ENCODE results near the gene TMBIM1. TPM values are rescaled to one million over a fixed set of nuclear protein-coding genes. Genes with fewer than 3 reads are reported as not detected.

Gene TMBIM1
- total RNA-seq, 1 donor from 2014 or later = 109 TPM

GRCh38 chr2:218325566-218326160 is 33.4 kb upstream of the TMBIM1 start:
- DNase-seq (ENCODE audit: low read depth) = no peak
- H3K4me3 ChIP-seq (ENCODE audit: low read depth, low read length) = no peak overlapping the region
- no peak for TF ChIP-seq CTCF (conservative IDR thresholded peaks at IDR 0.05; ENCODE audit: low read depth, low read length)

- DNase-seq (ENCODE audit: low read depth) = peak; percentile 59
- TF ChIP-seq CTCF (conservative IDR thresholded peaks at IDR 0.05; ENCODE audit: low read depth, low read length) = no peak
- H3K4me3 ChIP-seq (ENCODE audit: low read depth, low read length) = peak overlapping the region; percentile 71
These were observed 31.5 kb upstream of the TMBIM1 start for GRCh38 chr2:218323526-218324472.

GRCh38 chr2:218322768-218323525 is 30.6 kb upstream of the TMBIM1 start:
- peak; percentile 91 for DNase-seq (ENCODE audit: low read depth)
- peak overlapping the region; percentile 71 for H3K4me3 ChIP-seq (ENCODE audit: low read depth, low read length)
- no peak for TF ChIP-seq CTCF (conservative IDR thresholded peaks at IDR 0.05; ENCODE audit: low read depth, low read length)

GRCh38 chr2:218320704-218321336 is 28.5 kb upstream of the TMBIM1 start:
- DNase-seq (ENCODE audit: low read depth) = no peak
- H3K4me3 ChIP-seq (ENCODE audit: low read depth, low read length) = no peak overlapping the region
- TF ChIP-seq CTCF (conservative IDR thresholded peaks at IDR 0.05; ENCODE audit: low read depth, low read length) = no peak

DNA sequence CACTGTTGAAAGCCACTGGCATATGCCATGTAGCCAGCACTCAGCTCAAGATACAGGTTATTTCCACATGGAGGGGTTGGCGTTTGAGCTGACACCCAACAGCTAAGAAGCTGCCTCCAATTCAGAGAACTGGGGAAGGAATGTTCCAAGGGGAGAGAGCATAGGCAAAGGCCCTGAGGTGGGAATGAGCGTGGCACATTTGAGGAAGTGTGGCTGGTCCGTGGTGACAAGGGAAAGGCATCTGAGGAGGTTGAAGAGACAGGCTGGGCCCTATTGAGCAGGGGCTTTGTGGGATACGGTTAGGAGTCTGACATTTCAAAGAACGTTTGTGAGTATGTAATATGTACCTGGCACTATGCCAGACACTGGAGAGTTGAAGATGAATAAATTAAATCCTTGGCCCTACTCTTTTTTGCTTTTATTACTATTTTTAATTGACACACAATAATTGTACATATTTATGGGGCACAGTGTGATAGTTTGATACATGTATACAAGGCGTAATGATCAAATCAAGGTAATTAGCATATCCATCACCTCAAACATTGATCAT is 27.6 kb upstream of the TMBIM1 start:
- no peak for DNase-seq (ENCODE audit: low read depth)

More for the DNA sequence above, 27.6 kb upstream of the TMBIM1 start:
- no peak for TF ChIP-seq CTCF (conservative IDR thresholded peaks at IDR 0.05; ENCODE audit: low read depth, low read length)
- H3K4me3 ChIP-seq (ENCODE audit: low read depth, low read length) = no peak overlapping the region

Measured in epithelial cell of proximal tubule (primary cell).